HG03469 (cell line): ENCODE measurements around the gene PIP5K1A.

Experiments
- ATAC-seq: cut with Tn5 transposase; IDR thresholded peaks from one replicate; pipeline ENCODE4 v1.9.1; 2021; ENCODE audit warnings: mild to moderate bottlenecking, moderate library complexity, moderate number of reproducible peaks; ENCODE audit not compliant: unreplicated experiment

PIP5K1A gene

GRCh38 chr1:151286619-151287340 is 88.4 kb downstream of the PIP5K1A start:
- ATAC-seq, result no peak

GRCh38 chr1:151287341-151287699 is 89.0 kb downstream of the PIP5K1A start:
- no peak for ATAC-seq

- ATAC-seq, result no peak
These were observed 89.6 kb downstream of the PIP5K1A start for GRCh38 chr1:151287767-151288500.

GRCh38 chr1:151288502-151288901 is 90.2 kb downstream of the PIP5K1A start:
- no peak for ATAC-seq

GRCh38 chr1:151289080-151289935 is 91.0 kb downstream of the PIP5K1A start:
- no peak for ATAC-seq

- no peak for ATAC-seq
These were observed 91.8 kb downstream of the PIP5K1A start for GRCh38 chr1:151289991-151290708.

GRCh38 chr1:151290709-151291303 is 92.5 kb downstream of the PIP5K1A start:
- ATAC-seq, result no peak

GRCh38 chr1:151292207-151293030 is 94.1 kb downstream of the PIP5K1A start:
- ATAC-seq, result no peak

- no peak for ATAC-seq
These were observed 94.7 kb downstream of the PIP5K1A start for GRCh38 chr1:151293093-151293492.

- no peak for ATAC-seq
These were observed 96.5 kb downstream of the PIP5K1A start for GRCh38 chr1:151294742-151295462.
